HG03442 (cell line): Measurements from ENCODE around the gene TIGIT.

Source experiments
- ATAC-seq: cut with Tn5 transposase; IDR thresholded peaks from one replicate; pipeline ENCODE4 v1.9.1; 2021; ENCODE audit warnings: mild to moderate bottlenecking, moderate library complexity; ENCODE audit not compliant: unreplicated experiment

Gene TIGIT

GRCh38 chr3:114308830-114309229 is 15.0 kb downstream of the TIGIT start:
- ATAC-seq: peak; percentile 88

DNA sequence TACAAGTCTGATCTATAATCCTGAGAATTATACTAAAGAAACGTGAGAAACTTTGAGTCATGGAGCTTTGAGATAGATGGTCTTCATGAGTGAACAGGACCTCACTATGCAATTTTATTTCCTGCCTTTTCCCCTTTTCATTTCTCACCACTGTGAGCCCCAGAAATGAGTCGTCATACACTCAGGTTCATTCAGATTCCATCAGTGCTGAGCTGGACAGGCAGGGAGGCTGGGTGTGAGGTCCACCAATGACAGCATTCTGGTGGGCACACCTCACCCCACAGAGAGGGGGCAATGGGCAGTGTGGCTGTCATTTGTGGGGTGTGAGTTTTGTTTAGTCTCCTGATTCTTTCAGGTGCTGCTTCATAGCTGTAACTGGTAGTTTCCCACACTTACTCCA is 16.9 kb downstream of the TIGIT start:
- no peak for ATAC-seq

DNA sequence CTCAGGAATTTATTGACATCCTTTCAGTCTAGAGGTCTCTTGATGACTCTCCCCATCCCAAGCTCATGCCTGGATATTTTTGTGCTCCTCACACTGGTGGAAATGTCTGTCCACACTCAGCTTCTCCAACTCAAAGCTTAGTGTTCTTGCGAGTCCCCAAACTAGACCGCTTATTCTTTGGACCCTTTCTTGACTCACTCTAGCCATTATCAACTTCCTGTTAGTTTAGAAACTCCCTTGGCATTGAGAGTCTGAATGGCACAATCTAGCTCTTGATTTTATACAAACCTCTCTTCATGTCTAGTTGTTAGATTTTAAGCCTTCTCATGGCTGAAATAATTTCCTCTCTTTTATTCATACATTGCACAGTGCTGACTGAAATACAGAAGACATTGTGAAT is 19.6 kb downstream of the TIGIT start:
- no peak for ATAC-seq

DNA sequence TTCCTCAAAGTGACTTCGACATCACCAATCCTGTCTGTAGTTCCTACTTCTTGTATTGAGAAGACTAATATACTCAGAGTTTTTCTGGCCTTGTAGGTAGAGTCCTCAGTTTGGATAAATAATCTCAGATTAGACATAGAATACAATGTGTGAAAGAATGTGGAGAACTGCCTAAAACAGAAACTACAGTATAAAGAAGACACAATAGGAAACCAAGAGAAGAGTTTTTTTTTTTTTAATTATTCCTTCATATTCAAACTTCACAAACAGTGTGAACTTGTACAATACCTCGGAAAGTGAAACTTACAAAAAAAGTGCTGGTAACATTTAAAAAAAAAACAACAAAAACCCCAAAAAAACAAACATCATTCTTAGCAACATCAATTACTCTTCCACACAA is 20.5 kb downstream of the TIGIT start:
- ATAC-seq: no peak

GRCh38 chr3:114318295-114318694 is 24.5 kb downstream of the TIGIT start:
- no peak for ATAC-seq

- ATAC-seq: no peak
Observed at GRCh38 chr3:114319453-114319852, 25.6 kb downstream of the TIGIT start.

GRCh38 chr3:114320246-114320645 is 26.4 kb downstream of the TIGIT start:
- ATAC-seq: no peak

GRCh38 chr3:114323546-114324254 is 29.9 kb downstream of the TIGIT start:
- ATAC-seq: peak; percentile 50

DNA sequence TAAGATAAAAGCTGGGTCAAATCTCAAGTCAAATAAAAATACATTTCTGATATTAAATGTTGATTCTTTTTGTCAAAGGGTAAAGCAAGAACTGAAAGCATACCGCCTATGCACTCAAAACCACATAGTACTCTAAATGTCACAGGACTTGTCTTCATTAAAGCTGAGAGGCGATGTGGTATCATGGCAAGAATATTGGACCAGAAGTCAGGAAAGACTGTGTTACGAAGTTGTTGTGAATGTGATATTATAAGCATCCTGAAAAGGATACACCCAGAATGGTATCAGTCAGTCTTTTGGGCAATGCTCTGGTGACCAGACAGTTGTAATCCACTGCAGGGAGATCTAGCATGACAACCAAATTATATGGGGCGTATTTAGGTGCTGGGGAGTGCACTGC is 33.8 kb downstream of the TIGIT start:
- no peak for ATAC-seq

GRCh38 chr3:114328345-114328744 is 34.5 kb downstream of the TIGIT start:
- ATAC-seq: no peak

- ATAC-seq: peak; percentile 61
Observed at GRCh38 chr3:114329823-114330222, 36.0 kb downstream of the TIGIT start.

DNA sequence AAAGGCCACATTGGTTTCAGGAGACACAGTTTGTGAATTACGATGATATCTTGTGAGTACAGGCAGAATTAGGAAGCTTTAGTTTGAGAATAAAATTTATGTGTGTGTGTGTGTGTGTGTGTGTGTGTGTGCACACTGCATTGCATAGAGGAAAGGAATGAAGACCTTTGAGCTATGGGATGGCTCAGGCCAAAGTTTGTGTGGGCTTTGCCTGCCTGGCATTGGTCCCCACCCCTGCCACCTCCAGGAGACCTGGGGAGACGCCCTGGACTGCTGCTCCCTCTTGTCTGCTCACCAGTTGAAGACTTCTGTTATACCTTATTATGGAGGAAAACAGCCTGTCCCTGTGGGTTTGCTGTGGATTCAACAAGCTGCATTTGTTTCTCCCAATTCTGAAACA is 37.2 kb downstream of the TIGIT start:
- ATAC-seq: no peak

- ATAC-seq: no peak
Observed at GRCh38 chr3:114331710-114332109, 37.9 kb downstream of the TIGIT start.

GRCh38 chr3:114332342-114333179 is 38.7 kb downstream of the TIGIT start:
- peak; percentile 35 for ATAC-seq

DNA sequence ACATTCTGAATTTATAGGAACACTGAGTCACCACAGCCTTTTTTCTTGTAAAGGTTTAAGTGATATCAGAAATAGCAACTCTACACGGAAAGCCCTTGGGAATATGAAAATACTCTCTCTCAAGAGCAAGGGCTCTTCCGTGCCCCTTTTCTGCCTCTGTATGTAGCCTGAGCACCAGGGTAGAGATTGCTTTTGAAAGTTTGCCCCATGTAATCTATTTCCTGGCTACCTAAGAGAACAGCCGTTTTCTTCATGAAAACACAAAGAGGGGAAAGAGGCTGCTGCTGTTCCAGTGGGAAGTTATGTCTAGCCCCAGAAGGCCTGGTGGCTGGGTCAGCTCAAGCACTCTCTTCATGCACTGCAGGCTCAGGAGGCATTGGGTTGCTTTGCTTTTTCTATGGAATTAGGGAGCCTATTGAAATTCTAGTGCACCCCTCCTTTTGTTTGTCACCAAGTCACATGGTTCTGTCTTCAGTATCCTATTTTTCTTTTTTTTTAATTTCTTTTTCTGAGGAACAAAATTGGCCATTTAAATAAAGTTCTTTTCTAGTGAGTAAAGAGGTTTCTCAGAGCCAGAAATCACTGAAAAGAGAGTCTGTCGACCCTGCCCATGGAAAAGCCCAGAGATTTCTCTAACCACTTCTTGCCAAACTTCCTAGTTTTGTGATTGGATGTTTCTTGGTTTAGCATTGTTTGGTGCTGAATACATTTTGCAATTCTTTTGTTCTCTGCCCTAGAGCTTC is 39.5 kb downstream of the TIGIT start:
- ATAC-seq: no peak

- no peak for ATAC-seq
Observed at GRCh38 chr3:114333923-114334240, 40.1 kb downstream of the TIGIT start.

GRCh38 chr3:114336122-114336697 is 42.4 kb downstream of the TIGIT start:
- no peak for ATAC-seq

DNA sequence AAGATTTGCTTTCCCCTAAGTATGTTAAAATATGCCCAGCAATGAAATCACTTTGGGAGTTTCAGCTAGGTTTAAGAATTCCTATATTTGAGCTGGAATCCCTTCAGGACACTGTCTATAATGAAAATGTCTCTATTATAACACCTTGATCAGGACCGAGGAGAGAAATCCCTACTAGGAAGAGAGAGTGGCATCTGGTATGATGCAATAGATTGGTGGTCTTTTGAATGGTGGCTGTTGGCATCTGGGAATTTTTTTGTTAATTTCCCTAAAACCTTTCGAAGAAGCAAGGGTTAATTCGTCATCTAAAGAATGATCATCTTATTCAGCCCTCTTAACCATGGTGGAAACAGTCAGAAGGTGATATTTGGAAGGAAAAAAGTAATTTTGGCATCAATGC is 43.0 kb downstream of the TIGIT start:
- ATAC-seq: no peak

DNA sequence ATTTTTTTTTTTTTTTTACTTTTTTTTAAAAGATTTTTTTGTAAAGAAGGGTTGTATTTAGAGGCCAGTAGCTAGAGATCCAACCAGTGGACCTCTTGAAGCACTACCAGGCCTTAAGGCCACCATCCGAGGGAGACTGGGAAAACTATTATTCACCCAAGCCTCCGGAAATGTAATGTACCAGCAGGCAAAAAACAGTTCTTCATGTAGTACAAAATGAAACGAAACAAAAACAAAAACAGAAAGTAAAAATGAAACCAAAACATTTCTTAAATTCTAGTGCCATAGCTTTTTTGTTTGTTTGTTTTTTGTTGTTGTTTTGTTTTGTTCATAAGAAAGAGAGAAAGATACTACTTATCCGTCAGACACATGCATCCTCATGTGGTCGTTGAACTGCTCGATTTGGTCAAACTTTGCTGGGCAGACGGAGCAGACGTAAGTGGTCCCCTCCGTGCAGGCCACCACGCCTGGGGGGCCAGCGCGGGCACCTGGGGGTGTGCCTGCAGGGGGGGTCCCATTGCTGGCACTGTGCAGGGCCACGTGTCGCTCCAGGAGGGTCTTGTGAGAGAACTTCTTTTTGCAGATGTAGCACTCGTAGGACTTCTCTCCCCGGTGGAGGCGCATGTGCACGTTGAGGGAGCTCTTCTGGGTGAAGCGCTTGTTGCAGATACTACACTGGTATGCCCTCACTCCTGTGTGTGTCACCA is 45.0 kb downstream of the TIGIT start:
- no peak for ATAC-seq

GRCh38 chr3:114344492-114344891 is 50.7 kb downstream of the TIGIT start:
- no peak for ATAC-seq

DNA sequence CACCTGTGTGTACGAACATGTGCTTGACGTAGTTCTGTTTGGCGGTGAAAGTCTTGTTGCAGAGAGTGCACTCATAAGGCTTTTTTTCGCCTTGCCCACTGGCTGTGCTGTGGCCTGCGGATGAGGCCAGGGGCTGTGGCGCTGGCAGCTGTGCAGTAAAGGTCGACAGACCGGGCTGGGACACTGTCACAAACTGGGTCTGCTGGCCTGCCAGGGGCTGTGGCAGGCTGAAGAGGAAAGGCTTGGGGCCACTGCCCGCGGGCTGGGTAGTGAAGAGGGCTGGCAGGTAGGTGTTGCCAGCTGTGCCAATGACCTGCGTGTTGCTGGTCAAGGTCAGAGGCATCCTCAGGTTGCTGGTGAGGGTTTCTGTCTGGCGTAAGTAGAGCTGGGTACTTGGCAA is 56.4 kb downstream of the TIGIT start:
- no peak for ATAC-seq
